ENCODE measurements around the gene OR51B2.

DNA sequence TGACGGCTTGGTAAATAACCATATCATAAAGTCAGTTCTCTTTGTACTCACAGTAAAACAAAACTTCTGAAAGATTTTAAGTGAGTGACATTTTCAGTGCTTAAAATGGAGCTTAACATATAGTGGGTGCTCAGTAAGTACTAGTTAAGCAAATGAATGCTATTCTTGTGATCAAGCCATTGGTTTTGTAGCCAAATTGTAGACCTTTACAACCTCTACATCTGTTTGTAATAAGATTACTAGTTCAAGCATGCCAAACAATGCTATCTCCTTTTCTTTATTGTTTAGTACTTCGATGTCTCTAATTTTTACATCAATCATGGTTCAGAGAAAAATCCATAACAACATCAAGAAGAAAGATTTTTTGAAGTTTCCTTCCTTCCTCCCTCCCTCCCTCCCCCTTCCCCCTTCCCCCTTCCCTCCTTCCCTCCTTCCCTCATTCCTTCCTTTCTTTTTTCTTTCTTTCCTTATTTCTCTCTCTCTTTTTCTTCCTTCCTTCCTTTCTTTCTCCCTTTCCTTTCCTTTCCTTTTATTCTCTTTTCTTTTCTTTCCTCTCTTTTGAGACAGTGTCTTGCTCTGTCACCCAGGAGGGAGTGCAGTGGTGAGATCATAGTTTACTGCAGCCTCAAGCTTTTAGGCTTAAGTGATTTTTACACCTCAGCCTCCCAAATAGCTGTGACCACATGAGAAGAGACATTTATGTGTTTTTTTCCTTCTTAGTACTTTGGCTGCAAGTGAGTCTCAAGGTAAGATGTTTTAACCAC, 16.7 kb downstream of the OR51B2 start:
- TF ChIP-seq, protein P1, sequence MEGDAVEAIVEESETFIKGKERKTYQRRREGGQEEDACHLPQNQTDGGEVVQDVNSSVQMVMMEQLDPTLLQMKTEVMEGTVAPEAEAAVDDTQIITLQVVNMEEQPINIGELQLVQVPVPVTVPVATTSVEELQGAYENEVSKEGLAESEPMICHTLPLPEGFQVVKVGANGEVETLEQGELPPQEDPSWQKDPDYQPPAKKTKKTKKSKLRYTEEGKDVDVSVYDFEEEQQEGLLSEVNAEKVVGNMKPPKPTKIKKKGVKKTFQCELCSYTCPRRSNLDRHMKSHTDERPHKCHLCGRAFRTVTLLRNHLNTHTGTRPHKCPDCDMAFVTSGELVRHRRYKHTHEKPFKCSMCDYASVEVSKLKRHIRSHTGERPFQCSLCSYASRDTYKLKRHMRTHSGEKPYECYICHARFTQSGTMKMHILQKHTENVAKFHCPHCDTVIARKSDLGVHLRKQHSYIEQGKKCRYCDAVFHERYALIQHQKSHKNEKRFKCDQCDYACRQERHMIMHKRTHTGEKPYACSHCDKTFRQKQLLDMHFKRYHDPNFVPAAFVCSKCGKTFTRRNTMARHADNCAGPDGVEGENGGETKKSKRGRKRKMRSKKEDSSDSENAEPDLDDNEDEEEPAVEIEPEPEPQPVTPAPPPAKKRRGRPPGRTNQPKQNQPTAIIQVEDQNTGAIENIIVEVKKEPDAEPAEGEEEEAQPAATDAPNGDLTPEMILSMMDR (IDR thresholded peaks at IDR 0.05; ENCODE audit: low read depth, low read length) = no peak
- no peak for TF ChIP-seq POLR2A (IDR thresholded peaks at IDR 0.05; ENCODE audit: extremely low read depth, insufficient read length)
- TF ChIP-seq, protein P2, sequence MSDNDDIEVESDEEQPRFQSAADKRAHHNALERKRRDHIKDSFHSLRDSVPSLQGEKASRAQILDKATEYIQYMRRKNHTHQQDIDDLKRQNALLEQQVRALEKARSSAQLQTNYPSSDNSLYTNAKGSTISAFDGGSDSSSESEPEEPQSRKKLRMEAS (IDR thresholded peaks at IDR 0.05; ENCODE audit: low read depth, low read length) = no peak
- TF ChIP-seq MYC (IDR thresholded peaks at IDR 0.05; ENCODE audit: low read depth, low read length) = no peak
